ENCODE measurements around the gene RARB.

DNA sequence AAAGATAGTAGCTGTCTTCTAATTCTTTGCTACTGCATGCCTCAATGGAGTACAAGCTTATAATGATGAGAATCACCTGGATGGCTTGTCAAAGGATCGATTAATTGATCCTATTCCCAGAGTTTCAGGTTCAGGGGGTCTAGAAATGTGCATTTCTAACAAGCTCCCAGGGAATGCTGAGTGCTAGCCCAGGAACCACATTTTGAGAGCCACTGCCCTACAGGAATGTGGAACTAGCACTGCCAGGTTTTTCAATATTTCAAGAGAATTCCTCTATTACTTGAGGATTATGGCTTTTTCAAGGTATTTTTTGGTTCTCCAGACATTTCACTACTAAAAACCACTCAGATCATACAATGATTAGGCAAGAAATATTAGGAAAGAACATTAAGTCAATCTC is 52.7 kb downstream of the RARB start:
- TF ChIP-seq, protein P1, sequence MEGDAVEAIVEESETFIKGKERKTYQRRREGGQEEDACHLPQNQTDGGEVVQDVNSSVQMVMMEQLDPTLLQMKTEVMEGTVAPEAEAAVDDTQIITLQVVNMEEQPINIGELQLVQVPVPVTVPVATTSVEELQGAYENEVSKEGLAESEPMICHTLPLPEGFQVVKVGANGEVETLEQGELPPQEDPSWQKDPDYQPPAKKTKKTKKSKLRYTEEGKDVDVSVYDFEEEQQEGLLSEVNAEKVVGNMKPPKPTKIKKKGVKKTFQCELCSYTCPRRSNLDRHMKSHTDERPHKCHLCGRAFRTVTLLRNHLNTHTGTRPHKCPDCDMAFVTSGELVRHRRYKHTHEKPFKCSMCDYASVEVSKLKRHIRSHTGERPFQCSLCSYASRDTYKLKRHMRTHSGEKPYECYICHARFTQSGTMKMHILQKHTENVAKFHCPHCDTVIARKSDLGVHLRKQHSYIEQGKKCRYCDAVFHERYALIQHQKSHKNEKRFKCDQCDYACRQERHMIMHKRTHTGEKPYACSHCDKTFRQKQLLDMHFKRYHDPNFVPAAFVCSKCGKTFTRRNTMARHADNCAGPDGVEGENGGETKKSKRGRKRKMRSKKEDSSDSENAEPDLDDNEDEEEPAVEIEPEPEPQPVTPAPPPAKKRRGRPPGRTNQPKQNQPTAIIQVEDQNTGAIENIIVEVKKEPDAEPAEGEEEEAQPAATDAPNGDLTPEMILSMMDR (IDR thresholded peaks at IDR 0.05 in 8 of 11, conservative IDR thresholded peaks at IDR 0.05 in 3 of 11): no peak
- no peak for TF ChIP-seq POLR2AphosphoS5 (IDR thresholded peaks at IDR 0.05)
- TF ChIP-seq POLR2A (IDR thresholded peaks at IDR 0.05): no peak
